Raji (cell line): ENCODE results near the gene TEFM.

Experiments used
- POLR2A ChIP-seq: IDR thresholded peaks from 2 replicates; pipeline ENCODE4 v1.6.1; 2011; ENCODE audit warnings: low read depth, low read length, control low read depth; ENCODE audit not compliant: insufficient read depth

TEFM gene

GRCh38 chr17:30926516-30926915 lies 20.5 kb upstream of the TEFM start:
- TF ChIP-seq POLR2A: no peak

DNA sequence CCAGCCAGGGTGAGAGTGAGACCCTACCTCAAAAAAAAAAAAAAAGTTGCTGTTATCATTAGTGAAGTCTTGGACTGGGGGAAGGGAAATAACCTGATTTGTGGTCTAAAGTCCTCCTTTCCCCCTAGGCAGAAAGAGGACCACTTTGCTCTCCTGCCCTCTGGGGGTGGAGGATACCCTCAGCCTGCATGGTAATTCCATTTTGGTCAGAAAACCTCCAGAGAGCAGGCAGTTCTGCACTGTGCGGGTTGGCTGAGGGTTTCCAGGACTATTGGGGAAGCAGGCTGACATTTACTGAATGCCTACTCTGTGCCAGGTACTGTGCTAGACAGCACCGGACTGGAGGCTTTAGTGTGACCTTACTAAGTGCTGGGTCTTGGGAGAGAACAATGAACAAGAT lies 18.3 kb upstream of the TEFM start:
- no peak for TF ChIP-seq POLR2A

- no peak for TF ChIP-seq POLR2A
These were observed 16.4 kb upstream of the TEFM start for GRCh38 chr17:30922235-30923030.

DNA sequence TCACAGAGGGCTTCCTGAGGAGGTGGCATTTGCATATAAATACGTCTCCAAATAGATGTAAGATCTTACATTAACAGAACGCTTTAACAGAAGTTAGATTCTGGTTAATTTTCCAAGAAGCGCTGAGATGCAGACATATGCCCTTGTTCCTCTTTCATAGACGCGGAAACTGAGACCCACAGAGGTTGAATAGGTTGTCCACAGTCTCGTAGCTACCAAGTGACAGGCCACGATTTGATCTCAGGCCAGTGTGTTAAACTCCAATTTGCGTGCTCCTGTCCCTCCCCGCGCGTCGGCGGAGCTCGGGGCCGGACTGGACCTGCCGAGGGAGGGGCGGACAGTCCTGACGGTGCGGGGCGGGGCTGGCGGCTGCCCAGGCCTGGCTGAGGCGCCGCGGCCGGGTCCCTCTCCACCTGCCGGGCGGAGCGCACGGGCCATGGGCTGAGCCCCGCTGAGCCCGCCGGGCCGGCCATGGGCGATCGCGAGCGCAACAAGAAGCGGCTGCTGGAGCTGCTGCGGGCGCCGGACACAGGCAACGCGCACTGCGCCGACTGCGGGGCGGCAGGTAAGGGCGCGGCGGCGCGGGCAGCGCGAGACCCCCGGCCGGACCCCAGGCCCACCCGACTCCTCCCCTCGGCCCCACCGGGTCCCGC lies 15.6 kb upstream of the TEFM start, which contains the start of gene ADAP2:
Gene ADAP2, plus strand, starts transcription at position 402 of the 653 bp plus-strand sequence. Its CDS starts 70 bp downstream, at position 472.
- no peak for TF ChIP-seq POLR2A

GRCh38 chr17:30920683-30921543 lies 14.9 kb upstream of the TEFM start:
- TF ChIP-seq POLR2A: no peak

DNA sequence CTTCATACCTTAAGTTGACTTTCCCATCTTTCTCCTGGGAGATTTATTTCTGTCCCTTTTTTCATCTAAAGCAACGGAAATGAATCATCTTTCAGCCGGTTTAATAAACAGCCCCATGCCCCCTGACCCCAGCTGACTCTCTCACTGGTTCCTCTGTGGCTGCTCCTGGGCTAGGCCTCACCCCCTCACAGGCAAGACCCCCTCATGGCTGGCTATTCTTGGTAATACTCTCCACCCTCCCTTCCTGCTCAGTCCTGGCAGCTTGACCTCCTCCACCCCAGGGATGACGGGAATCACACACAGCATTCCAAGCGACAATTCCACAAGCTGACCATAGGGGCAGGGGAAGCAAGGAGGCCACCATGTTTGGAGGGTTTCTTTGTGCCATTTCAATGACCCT lies 14.2 kb upstream of the TEFM start:
- no peak for TF ChIP-seq POLR2A

DNA sequence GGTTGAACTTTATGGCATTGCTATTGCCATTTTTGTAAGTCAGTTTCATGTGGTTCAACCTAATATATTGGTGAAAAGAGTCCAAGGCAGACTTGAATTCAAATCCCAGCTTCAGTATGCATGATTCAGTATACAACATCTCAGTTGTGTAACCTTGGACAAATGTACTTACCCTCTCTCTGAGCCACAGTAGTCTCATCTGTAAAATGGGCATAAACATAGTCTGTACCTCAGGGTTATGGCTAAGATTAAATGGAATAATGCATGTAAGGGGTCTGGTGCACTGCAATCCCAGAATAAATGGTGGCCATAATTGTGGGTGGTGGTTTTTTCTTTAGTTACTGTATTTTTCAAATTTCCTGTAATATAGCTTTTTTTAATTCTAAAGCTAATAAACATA lies 11.0 kb upstream of the TEFM start:
- TF ChIP-seq POLR2A: no peak

DNA sequence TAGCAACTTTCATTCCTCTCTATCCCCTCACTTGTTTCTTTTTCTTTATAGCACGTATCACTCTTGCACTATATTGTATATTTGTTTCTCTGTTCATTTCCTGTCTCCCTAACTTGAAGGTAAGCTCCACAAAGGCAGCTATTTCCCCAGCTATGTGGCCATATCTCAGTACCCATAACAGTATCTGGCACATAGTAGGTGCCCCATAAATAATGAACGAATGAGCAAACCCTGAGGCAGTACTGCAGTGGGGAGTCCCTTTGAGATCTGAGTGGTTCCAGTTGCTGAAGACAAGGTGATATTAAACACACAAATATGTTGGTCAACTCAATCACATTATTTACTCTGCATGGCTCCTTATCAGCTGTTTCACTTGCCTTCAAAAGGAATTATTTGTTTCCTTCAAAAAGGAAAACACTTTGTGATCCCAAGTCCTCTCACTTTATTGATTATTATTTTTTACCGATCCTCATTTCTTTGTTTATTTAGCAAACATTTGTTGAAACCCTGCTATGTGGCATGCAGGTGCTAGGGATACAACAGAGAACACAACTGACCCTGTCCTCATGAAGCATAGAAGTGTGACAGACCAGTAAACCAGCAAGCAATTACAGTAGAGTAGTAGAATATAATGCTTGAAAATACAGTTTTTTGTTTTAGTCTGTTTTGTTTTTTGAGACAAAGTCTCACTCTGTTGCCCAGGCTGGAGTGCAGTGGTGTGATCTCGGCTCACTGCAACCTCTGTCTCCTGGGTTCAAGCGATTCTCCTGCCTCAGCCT lies 10.0 kb upstream of the TEFM start:
- no peak for TF ChIP-seq POLR2A

DNA sequence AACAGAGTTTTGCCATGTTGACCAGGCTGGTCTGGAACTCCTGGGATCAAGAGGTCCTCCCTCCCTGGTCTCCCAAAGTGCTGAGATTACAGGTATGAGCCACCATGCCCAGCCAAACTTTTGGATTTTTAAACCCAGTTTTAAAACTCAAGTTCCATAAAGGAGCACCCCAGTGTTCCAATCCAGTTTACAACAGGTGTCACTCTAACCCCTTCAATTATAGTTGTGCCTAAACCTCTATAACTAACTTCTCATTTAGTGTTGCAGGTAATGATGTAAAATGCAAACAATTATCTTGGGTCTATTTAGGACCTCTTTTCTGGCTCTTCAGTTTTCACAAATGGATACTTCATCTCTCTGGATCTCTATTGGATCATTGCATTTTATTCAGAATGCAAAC lies 7.9 kb upstream of the TEFM start:
- TF ChIP-seq POLR2A: no peak

DNA sequence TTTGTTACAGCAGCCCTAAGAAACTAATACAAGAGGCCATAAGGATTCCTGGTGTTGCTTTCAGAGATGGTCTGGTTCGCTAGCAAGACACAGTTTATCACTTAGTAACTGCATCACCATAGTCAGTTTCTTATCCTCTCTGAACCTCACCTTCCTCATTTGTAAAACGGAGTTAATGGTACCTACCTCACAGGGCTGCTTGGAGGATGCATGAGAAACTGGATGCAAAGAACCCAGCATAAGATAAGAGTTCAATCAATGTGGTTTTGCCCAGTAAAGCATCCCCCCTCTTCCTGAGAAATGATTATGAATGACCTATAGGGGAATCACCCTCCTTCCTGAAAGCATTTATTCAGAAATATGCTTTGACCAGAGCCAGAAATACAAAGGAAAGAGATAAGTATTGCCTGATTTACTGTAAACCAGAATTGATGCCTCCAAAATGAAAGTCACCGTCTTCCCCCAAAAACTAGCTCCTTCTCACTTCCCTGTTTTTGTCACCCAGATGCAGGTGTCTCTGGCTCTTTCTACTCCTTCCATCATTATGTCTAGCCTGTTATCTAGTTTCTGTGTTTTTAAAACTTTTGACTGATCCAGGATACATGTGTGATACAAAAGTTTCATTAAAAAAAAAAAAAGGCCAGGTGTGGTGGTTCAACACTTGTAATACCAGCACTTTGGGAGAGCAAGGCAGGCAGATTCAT lies 2.8 kb upstream of the TEFM start:
- TF ChIP-seq POLR2A: no peak

GRCh38 chr17:30905742-30906100 lies 317 bp downstream of the TEFM start:
- TF ChIP-seq POLR2A: no peak

DNA sequence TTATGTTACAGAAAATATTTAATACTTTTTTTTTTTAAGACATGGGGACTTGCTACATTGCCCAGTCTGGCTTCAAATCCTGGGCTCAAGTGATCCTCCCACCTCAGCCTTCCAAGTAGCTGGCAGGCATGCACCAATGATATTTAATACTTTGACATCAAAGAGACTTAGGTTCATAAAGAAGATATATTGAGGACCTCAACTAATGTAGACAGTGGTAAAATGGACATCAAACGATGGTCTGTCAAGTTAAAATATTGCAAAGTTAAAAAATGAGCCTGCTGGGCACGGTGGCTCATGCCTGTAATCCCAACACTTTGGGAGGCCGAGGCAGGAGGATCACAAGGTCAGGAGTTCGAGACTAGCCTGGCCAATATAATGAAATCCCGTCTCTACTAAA lies 8.7 kb downstream of the TEFM start:
- no peak for TF ChIP-seq POLR2A

DNA sequence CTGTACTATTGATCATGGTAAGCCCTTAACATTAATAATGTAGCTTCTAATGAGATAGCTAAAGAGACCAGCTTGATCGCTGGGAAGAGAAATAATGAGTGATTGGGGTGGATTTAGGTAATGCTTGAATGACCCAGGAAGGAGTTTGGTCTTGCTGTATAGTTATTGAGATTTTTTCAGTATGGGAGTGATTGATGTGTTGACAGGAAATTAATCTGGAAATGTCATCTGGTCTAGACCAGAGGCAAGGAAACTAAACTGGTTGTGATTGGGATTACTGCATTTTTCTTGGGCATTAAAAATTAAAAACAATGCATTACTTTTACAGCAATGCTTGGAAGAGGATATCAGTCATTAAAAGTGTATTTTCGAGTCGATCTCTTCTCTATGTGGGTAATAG lies 11.8 kb downstream of the TEFM start:
- no peak for TF ChIP-seq POLR2A

- no peak for TF ChIP-seq POLR2A
These were observed 19.9 kb downstream of the TEFM start for GRCh38 chr17:30886187-30886586.

DNA sequence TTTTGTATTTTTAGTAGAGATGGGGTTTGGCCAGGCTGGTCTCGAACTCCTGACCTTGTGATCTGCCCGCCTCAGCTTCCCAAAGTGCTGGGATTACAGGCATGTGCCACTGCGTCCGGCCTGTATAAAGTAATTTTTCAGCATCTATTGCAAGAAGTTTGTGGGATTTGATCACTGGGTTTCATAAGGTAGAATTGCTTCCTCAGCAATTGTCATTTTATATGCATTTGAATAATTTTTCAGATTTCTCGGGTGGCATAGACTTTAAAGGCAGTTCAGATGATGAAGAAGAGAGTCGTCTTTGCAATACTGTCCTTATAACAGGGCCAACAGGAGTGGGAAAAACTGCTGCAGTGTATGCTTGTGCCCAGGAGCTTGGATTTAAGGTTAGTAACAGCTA lies 37.0 kb downstream of the TEFM start:
- TF ChIP-seq POLR2A: no peak

DNA sequence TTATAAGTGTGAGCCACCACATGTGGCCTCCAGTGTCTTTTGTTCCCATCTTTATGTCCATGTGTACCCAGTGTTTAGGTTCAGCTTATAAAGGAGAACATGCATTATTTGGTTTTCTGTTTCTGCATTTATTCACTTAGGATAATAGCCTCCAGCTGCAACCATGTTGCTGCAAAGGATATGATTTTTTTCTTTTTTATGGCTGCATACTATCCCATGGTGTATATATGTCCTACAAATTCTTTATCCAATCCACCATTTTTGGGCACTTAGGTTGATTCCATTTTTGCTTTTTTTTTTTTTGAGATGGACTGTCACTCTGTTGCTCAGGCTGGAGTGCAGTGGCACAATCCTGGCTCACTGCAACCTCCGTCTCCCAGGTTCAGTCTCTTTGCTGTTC lies 41.4 kb downstream of the TEFM start:
- no peak for TF ChIP-seq POLR2A
